Body of pancreas (tissue), 4 donors: ENCODE data around the gene RPL9.
"Not testable (repeated sequence)": the region's sequence is repeated elsewhere in the genome, so short reads cannot be mapped to it uniquely, and the experiment has no call there.

Source experiments
- CTCF ChIP-seq, 7 experiments: fragments of 450-650 bp in 4 of 7; fragments of 200-600 bp in 3 of 7; sonication (generic) in 3 of 7; IDR thresholded peaks; one replicate each; pipeline ENCODE4 v1.5.1; 2016 to 2019; ENCODE audit warnings: antibody characterized with exemption in 7 of 7
- POLR2A ChIP-seq, 3 donors: fragments of 450-650 bp; IDR thresholded peaks; one replicate each; pipeline ENCODE4 v1.6.1; 2016; ENCODE audit warnings: antibody characterized with exemption in 3 of 3, mild to moderate bottlenecking in 2 of 3

GRCh38 chr4:39425297-39425696 lies 33.4 kb downstream of the RPL9 start:
- TF ChIP-seq CTCF, POLR2A (IDR thresholded peaks at IDR 0.05): not testable (repeated sequence)
